Dermis blood vessel endothelial cell (primary cell): Measurements from ENCODE around the gene ID1. TPM values are rescaled to one million over a fixed set of nuclear protein-coding genes. Genes with fewer than 3 reads are reported as not detected.
"Not testable (repeated sequence)": the region's sequence is repeated elsewhere in the genome, so short reads cannot be mapped to it uniquely, and the experiment has no call there.

Experiments used
- DNase-seq: peaks from one replicate; pipeline ENCODE4 v3.0.0; 2010
- total RNA-seq: library from RNA; depleted of rRNA; stranded (reverse); fragments of >200 nt; gene quantifications from 2 replicates; pipeline ENCODE4 v1.2.3, GENCODE V29; 2014

Gene ID1
- total RNA-seq, 1 donor from 2014 or later = 1,287 TPM

GRCh38 chr20:31602779-31603441 lies 2.2 kb upstream of the ID1 start:
- peak; percentile 71 for DNase-seq

- DNase-seq = peak; percentile 99
Measured at GRCh38 chr20:31603822-31604566, 1.1 kb upstream of the ID1 start.

DNA sequence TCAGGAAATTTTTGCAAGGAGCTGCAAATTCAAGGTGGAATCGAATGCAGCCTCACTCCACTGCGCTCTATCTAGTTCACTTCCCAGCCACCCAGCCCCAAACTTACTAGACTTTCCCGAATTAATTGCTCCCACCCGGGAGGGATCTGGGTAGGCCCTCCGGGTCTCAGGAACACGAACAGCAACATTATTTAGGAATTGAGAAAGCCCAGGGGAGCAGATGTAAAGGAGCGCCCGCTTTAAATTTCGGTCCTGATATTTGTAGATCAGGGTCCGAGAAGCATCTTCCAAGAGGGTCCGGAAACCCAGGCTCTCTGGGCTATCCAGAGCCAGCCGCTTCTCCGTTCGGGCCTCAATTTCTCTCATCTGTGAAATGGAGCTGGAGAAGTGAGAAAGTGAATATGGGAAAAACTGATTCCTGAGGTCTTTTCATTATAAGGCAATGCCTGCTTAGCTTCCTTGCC lies 490 bp upstream of the ID1 start:
- no peak for DNase-seq

DNA sequence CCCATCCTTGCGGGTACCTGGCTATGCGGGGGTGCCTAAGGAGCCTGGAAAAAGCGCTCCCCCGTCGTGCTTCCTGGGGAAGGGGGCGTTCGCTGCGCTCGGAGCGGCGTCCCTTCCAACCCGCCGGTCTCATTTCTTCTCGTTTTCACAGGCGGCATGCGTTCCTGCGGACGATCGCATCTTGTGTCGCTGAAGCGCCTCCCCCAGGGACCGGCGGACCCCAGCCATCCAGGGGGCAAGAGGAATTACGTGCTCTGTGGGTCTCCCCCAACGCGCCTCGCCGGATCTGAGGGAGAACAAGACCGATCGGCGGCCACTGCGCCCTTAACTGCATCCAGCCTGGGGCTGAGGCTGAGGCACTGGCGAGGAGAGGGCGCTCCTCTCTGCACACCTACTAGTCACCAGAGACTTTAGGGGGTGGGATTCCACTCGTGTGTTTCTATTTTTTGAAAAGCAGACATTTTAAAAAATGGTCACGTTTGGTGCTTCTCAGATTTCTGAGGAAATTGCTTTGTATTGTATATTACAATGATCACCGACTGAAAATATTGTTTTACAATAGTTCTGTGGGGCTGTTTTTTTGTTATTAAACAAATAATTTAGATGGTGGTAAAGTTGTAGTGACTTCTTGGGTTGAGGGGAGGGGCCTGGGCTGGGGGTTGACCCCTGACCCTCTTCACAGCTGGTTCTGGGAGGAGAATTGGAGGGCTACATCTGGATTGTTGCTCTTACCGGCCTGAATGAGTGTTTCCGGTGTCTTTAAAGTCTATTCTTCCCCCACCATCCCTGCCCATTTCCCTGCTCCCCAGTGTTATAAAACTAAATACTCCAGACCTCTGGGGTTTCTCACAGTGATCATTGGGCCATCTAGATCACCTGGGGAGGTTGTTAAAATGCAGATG lies 1.1 kb downstream of the ID1 start:
- DNase-seq = peak; percentile 53

DNA sequence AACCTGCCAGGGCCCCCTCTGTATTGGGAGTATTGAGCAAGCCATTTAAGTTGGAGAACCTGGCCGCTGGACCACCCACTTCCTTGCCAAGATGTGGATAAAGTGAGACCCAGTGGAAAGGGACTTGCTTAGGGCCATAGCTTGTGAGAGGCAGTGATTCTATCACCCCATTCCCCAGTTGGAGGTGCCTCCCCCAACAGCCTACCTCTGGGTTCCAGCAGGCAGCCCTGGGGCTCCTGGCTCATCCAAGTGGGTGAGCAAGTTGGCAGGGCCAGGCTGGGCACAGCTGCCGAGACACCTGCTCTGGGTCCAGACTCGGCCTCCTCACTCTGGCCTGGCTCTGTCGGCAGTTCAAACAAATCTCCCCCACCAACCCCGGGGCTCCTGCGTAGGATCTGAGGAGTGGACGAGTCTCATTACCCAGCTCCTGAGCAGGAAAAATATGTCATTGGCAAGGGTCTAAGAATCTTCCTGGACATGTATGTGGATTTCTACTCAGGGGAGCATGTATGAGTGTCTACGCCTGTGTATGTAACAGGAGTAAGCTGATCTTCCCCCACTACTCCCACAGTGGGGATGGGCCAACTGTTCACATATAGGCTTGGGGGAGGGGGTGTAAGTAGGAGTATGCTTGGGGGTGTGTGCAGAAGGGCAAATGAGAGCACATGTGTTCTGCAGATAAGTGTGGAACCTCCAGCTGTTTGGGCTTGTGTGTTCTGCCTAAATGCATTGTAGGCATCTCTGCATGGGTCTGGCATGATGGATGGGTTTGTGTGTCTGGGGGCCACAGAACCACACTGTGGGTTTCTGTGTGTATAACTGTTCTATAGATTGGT lies 1.9 kb downstream of the ID1 start:
- peak; percentile 79 for DNase-seq

DNA sequence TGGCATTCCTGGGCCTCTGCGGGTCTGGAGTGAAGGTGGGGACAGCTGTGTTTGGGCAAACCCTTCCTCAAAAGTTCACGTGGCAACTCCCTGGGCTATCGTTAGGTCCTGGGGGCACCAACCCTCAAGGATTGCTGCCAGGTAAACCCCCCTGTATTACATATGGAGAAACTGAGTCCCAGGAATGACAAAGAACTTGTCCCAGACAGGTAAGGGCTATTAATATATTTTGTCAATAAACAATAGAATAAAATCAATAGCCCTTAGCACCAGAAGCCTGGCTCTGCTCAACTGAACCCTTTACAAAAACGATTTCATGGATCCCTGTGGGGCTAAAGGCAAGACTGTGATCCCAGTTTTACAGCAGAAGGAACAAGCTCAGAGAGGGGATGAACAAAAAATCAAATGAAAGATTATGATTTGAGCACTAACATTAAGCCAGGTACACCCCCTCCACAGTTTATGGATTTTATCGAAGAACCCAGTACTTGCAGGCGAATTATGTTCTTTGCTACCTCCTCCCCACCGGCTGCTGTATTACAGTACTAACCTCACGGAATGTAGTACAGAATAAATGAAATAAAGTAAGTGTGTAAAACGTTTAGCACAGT lies 2.7 kb downstream of the ID1 start:
- no peak for DNase-seq

DNA sequence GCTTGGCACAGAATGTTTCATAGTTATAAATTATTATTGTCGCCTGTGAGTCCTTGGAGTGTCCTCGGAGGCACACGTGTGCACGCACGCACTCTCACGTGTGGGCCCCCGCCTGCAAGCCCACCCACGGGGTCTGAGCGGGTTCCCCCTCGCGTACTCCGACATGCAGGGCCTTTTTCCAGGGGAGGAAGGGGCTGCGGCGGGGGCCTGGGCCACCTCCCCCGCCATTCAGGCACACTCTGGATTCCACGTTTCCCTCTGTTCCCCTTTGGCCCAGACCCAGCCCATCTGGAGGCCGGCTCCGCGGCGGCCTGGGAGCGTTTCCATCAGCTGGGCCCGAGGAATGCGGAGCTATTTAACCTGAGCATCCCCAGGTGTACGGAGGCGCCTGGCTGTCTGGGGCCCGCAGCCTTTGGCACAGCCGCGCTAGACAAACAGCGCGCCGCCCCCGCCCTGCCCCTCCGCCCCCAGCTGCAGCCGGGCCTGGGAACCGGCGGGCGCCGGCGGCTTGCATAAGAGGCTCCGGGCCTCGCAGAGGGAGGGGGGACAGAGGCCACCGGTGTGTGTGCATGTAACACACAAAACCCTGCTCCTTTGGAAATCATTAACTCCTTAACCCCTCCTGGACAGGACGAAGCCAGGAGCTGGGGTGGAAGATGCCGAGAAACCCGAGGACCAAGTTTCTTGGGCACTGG lies 3.3 kb downstream of the ID1 start:
- DNase-seq = peak; percentile 91

- DNase-seq = not testable (repeated sequence)
Measured at GRCh38 chr20:31612271-31612640, 7.2 kb downstream of the ID1 start.

- no peak for DNase-seq
Measured at GRCh38 chr20:31615416-31615815, 10.3 kb downstream of the ID1 start.

DNA sequence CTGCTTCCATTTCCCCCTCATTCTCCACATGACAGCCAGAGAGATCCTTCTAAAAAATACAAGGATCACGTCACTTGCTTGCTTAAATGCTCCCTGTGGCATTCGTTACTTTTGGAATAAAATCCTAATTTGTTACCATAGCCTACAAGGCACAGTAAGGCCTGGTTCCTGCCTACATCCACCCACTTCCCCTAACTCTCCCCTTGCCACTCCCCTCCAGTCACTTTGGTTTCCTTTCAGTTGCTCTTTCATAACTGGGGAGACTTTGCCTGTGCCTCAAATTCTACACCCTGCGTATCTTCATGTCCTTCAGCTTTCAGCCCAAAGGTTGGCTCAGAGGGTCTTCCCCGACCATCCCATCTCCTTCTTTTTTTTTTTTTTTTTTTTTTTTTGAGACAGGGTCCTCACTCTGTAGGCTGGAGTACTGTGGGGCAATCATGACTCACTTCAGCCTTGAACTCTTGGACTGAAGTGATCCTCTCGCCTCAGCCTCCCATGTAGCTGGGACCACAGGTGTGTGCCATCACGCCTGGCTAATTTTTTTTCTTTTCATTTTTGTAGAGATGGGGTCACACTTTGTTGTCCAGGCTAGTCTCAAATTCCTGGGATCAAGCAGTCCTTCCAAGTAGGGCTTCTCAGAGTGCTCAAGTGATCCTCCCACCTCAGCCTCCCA lies 12.5 kb downstream of the ID1 start:
- DNase-seq = no peak

DNA sequence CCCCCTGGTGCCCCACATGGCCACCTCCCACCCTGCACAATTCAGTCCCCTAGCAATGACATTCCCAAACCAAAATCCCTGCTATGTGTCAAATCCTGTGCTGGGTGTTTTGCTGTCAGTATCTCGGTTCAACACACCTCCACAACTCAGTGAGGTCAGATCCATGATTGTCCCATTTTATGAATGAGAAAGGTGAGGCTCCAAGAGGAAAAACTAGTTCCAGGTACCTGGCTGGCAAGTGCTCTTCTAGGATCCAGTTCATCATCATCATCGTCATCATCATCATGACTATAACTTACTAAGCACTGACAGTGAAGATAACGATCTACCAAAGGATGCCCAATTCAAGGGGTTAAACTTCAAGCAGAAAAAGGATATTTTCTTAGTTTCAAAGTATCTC lies 15.2 kb downstream of the ID1 start:
- no peak for DNase-seq

- DNase-seq = not testable (repeated sequence)
Measured at GRCh38 chr20:31623123-31623505, 18.0 kb downstream of the ID1 start.

- DNase-seq = not testable (repeated sequence)
Measured at GRCh38 chr20:31626534-31626933, 21.4 kb downstream of the ID1 start.

- not testable (repeated sequence) for DNase-seq
Measured at GRCh38 chr20:31628057-31628456, 23.0 kb downstream of the ID1 start.

- DNase-seq = no peak
Measured at GRCh38 chr20:31630187-31630790, 25.2 kb downstream of the ID1 start.

DNA sequence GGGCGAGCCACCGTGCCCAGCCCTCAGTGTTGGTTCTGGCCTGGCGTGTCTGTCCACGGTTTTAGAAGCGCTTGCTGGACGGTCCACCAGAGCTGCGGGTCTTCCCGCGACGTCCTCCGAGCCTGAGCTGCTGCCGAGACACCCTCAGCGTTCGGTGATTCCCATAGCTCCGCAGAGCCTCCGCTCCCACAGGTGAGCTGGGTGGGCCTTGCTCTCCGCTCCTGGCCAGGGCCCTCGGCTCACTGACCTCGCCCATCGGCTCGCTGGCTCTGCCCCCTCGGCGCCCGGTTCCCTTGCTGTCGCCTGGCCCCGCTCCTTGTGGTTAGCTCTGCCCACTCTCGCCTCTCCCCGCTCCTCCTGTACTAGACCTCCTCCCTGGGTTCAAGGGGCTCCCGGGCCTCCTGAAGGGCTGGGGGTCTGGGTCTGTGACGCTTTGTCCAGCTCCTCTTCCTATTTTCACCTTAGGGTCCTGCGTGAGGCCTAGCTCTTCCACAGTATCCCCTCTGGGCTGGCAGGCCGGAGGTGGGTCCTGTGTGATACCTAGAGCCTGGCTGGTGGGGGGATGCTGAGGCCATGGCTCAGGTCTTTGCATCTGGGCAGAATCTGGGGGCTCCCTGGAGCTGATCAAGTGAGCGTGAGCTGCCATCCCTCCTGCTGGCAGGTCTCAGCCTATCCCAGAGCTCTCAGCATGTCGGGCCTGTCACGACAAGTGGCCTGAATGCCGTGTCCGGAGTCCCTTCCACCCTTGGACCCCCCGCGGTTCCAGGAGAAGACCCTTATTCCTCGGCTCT lies 27.7 kb downstream of the ID1 start:
- DNase-seq = no peak

DNA sequence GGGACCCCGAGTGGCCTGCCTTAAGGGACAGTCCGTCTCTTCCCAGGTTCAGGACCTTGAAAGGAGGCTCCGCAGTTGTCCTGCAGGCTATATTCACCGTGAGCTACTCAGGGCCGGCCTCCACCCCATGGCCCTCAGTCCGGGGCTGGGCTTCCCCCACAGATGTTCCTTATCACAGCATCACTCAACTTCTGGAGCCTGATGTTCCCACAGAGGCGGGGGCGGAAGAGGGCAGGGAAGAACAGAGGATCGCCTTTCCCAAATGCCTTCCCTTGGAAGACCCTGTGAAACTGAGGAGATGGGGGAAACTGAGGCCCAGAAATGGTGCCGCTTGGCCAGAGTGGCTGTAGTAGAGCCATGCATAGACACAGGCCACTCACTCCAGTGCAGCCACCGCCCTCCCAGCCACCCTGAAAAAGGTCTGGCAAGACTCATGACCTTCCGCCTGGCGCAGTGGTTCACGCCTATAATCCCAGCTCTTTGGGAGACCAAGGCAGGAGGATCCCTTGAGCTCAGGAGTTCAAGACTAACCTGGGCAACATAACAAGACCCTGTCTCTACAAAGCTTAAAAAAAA lies 28.3 kb downstream of the ID1 start:
- no peak for DNase-seq

DNA sequence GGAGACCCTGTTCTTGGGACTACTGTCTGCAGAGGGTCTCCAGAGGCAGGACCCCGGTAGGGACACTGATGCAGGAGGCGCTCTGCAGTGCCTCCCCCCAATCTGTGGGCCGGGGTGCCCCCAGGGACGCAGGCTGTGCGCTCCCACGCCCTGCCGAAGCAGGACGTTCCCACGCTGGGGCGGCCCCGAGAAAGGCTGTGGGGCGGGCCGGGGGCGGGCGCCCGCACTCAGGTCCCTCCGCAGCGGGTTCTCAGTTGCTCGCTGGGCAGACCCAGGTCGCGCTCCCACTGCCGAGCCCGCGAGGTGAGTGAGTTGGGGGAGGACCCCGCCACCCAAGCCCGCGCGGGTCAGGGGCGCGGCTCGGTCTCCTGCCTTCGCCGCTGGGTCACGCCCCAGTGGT lies 32.6 kb downstream of the ID1 start, which contains the start of gene COX4I2:
Gene COX4I2 (plus strand): TSS at position 253 of the 400 bp plus-strand sequence. CDS start 1,106 bp downstream, outside the sequence.
- no peak for DNase-seq

DNA sequence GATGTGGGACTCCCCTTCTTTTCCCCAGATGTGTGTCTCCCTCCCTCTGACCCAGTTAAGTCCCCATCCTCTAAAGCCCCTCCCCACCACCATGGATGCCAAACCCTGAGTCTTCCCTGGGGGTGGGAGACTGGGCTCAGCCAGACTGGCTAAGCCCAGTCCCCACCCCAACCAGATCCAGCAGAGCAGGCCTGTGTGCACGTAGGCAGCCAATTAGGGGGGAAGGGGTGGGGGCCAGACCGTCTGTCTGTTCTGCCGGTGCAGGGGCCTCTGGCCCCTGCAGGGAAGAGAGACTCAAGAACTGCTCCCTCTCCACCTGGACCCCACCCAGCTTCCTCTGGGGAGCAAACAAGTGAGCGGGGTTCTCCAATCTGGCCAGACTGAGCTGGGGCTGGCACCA lies 33.2 kb downstream of the ID1 start:
- no peak for DNase-seq
